T-helper 2 cell treated with Interferon-gamma antibody and Interleukin-4, amounts not matched to agents 100 ng/mL and 5 ng/mL, for 36 hours (primary cell): Measurements from ENCODE around the gene JUN. TPM values are rescaled to one million over a fixed set of nuclear protein-coding genes. Genes with fewer than 3 reads are reported as not detected.
"Not testable (repeated sequence)": the region's sequence is repeated elsewhere in the genome, so short reads cannot be mapped to it uniquely, and the experiment has no call there.

Experiments
- intact Hi-C: fragments of 100-400 bp; cut with micrococcal nuclease; formaldehyde crosslinking; loops from one replicate; pipeline ENCODE4 v1.15.1; 2023
- total RNA-seq: library from RNA; stranded (reverse); gene quantifications from 2 replicates; pipeline ENCODE4 v1.2.3, GENCODE V29; 2022

The JUN gene
- total RNA-seq, 1 donor from 2014 or later, result 18.7 TPM

- intact Hi-C loops, result no loop called here
These were observed 25.6 kb upstream of the JUN start for GRCh38 chr1:58809325-58810010.

- intact Hi-C loops, result no loop called here
These were observed 24.2 kb upstream of the JUN start for GRCh38 chr1:58808077-58808476.

GRCh38 chr1:58805716-58806571 is 22.1 kb upstream of the JUN start:
- intact Hi-C loops, result no loop called here

GRCh38 chr1:58804853-58805565 is 21.2 kb upstream of the JUN start:
- intact Hi-C loops, result no loop called here

GRCh38 chr1:58803858-58804257 is 20.0 kb upstream of the JUN start:
- intact Hi-C loops, result no loop called here

- intact Hi-C loops, result no loop called here
These were observed 19.0 kb upstream of the JUN start for GRCh38 chr1:58802640-58803399.

- intact Hi-C loops, result not testable (repeated sequence)
These were observed 17.4 kb upstream of the JUN start for GRCh38 chr1:58801286-58801685.

GRCh38 chr1:58799650-58800049 is 15.8 kb upstream of the JUN start:
- intact Hi-C loops, result no loop called here

- intact Hi-C loops, result no loop called here
These were observed 15.1 kb upstream of the JUN start for GRCh38 chr1:58798910-58799442.

GRCh38 chr1:58796416-58796815 is 12.6 kb upstream of the JUN start:
- intact Hi-C loops, result no loop called here

GRCh38 chr1:58794585-58794984 is 10.7 kb upstream of the JUN start:
- intact Hi-C loops, result no loop called here

GRCh38 chr1:58792846-58793245 is 9.0 kb upstream of the JUN start:
- intact Hi-C loops, result no loop called here

GRCh38 chr1:58791106-58791505 is 7.3 kb upstream of the JUN start:
- intact Hi-C loops, result no loop called here

- intact Hi-C loops, result no loop called here
These were observed 6.3 kb upstream of the JUN start for GRCh38 chr1:58789996-58790660.

- intact Hi-C loops, result no loop called here
These were observed 5.5 kb upstream of the JUN start for GRCh38 chr1:58789322-58789856.

- intact Hi-C loops, result no loop called here
These were observed 4.4 kb upstream of the JUN start for GRCh38 chr1:58788259-58788658.

GRCh38 chr1:58786927-58787245 is 3.0 kb upstream of the JUN start:
- intact Hi-C loops, result no loop called here

GRCh38 chr1:58786184-58786926 is 2.5 kb upstream of the JUN start:
- intact Hi-C loops, result no loop called here

- intact Hi-C loops, result loop anchor here (2.0 kb wide), 1 partner anchor 361 kb away; no protein-coding TSS in a partner anchor
These were observed 1.7 kb upstream of the JUN start for GRCh38 chr1:58785442-58786058.
